CD4-positive, alpha-beta memory T cell (primary cell): ENCODE data around the gene RAB38. TPM values are rescaled to one million over a fixed set of nuclear protein-coding genes. Genes with fewer than 3 reads are reported as not detected.

ENCODE experiments used
- CTCF ChIA-PET: fragments of 350-600 bp; sonication (Branson Sonifier 250); formaldehyde crosslinking; loops from one replicate; lab custom pipeline; 2021; ENCODE audit warnings: inconsistent platforms; ENCODE audit not compliant: partially characterized antibody; lab: Charles Lee
- POLR2A ChIA-PET: fragments of 350-600 bp; sonication (Branson Sonifier 250); formaldehyde crosslinking; loops from one replicate; lab custom pipeline; 2021; ENCODE audit not compliant: partially characterized antibody; lab: Charles Lee
- DNase-seq, 5 donors: peaks; one replicate each; pipeline versions ENCODE4 v3.0.0 to v3.0.0-alpha.2; 2020 to 2022; ENCODE audit warnings: mixed read lengths in 1 of 5
- H3K27ac ChIP-seq: one replicate; pipeline ENCODE4 v1.7.0; 2013; ENCODE audit warnings: low read depth, low read length
- H3K27me3 ChIP-seq: 2 replicates; pipeline ENCODE4 v1.7.0; 2013; ENCODE audit warnings: mild to moderate bottlenecking, low read length, moderate library complexity; ENCODE audit not compliant: insufficient read depth
- H3K36me3 ChIP-seq: 2 replicates; pipeline ENCODE4 v1.7.0; 2013; ENCODE audit warnings: mild to moderate bottlenecking, low read length, moderate library complexity; ENCODE audit not compliant: insufficient read depth
- H3K4me1 ChIP-seq: 2 replicates; pipeline ENCODE4 v1.7.0; 2013; ENCODE audit warnings: mild to moderate bottlenecking, low read length, moderate library complexity; ENCODE audit not compliant: insufficient read depth
- H3K4me3 ChIP-seq, 2 donors: one replicate each; pipeline ENCODE4 v1.7.0; 2013; ENCODE audit warnings: low read length in 2 of 2, mild to moderate bottlenecking in 1 of 2
- H3K9me3 ChIP-seq, 2 donors: one replicate each; pipeline ENCODE4 v1.7.0; 2013; ENCODE audit warnings: low read length in 2 of 2, control low read depth in 1 of 2; ENCODE audit not compliant: control insufficient read depth in 1 of 2
- H3K27ac Mint-ChIP-seq, 7 donors: one replicate each; pipeline ENCODE4 v1.8.0; 2020 to 2021; ENCODE audit warnings: mixed read lengths in 7 of 7, mild to moderate bottlenecking in 6 of 7, inconsistent platforms in 3 of 7, moderate library complexity in 3 of 7
- H3K27me3 Mint-ChIP-seq, 2 donors: one replicate each; pipeline ENCODE4 v1.8.0; 2020 to 2021; ENCODE audit warnings: mixed read lengths in 2 of 2
- H3K36me3 Mint-ChIP-seq, 2 donors: one replicate each; pipeline ENCODE4 v1.8.0; 2020 to 2021; ENCODE audit warnings: mixed read lengths in 2 of 2, inconsistent platforms in 1 of 2, mild to moderate bottlenecking in 1 of 2
- H3K4me1 Mint-ChIP-seq, 4 donors: one replicate each; pipeline ENCODE4 v1.8.0; 2020 to 2021; ENCODE audit warnings: mixed read lengths in 4 of 4, mild to moderate bottlenecking in 1 of 4
- H3K4me3 Mint-ChIP-seq, 8 donors: one replicate each; pipeline ENCODE4 v1.8.0; 2020 to 2021; ENCODE audit warnings: mixed read lengths in 8 of 8, mild to moderate bottlenecking in 7 of 8, moderate library complexity in 6 of 8, inconsistent platforms in 3 of 8
- H3K9me3 Mint-ChIP-seq, 8 donors: one replicate each; pipeline ENCODE4 v1.8.0; 2020 to 2021; ENCODE audit warnings: mixed read lengths in 8 of 8, mild to moderate bottlenecking in 5 of 8, inconsistent platforms in 3 of 8, moderate library complexity in 1 of 8
- intact Hi-C: fragments of 100-400 bp; cut with micrococcal nuclease; formaldehyde crosslinking; loops from one replicate; pipeline ENCODE4 v1.15.1; 2023
- polyA plus RNA-seq, 2 donors: library from polyadenylated mRNA; unstranded; fragments of 300-500 nt; fragmentation: Illumina TruSeq; gene quantifications; one replicate each; pipeline ENCODE4 v1.2.3, GENCODE V29; 2021
- total RNA-seq, 2 experiments: library from RNA; stranded (reverse); gene quantifications; one replicate each; pipeline ENCODE4 v1.2.3, GENCODE V29; 2021

Gene RAB38
- total and polyA plus RNA-seq, 4 experiments from 2014 or later = 0.30 to 1.0 (median 0.56) TPM

GRCh38 chr11:88202498-88202897 is 27.3 kb upstream of the RAB38 start:
- CTCF ChIA-PET = no interaction called here
- H3K36me3 Mint-ChIP-seq = peaks cover 2 to 5% of the 10 kb centered on the region in 2 donors
- H3K9me3 ChIP-seq = no peaks in the 10 kb centered on the region
- POLR2A ChIA-PET = no interaction called here
- H3K27me3 ChIP-seq = no peaks in the 10 kb centered on the region
- H3K27ac ChIP-seq = no peak overlapping the region
- intact Hi-C loops = no loop called here
- no peaks in the 10 kb centered on the region for H3K4me1 Mint-ChIP-seq
- no peak overlapping the region for H3K4me3 Mint-ChIP-seq
- no peaks in the 10 kb centered on the region for H3K36me3 ChIP-seq
- H3K4me1 ChIP-seq = no peaks in the 10 kb centered on the region
- peaks cover 0 to 10% (median 6%) of the 10 kb centered on the region in 8 donors for H3K9me3 Mint-ChIP-seq
- H3K4me3 ChIP-seq = no peak overlapping the region
- peaks cover 0 to 5% of the 10 kb centered on the region in 2 donors for H3K27me3 Mint-ChIP-seq
- H3K27ac Mint-ChIP-seq = no peak overlapping the region
- DNase-seq = no peak

GRCh38 chr11:88196393-88196792 is 21.1 kb upstream of the RAB38 start:
- peaks cover 8 to 42% (median 30%) of the 10 kb centered on the region in 8 donors for H3K9me3 Mint-ChIP-seq

GRCh38 chr11:88195908-88196307 is 20.7 kb upstream of the RAB38 start:
- H3K4me3 Mint-ChIP-seq = no peak overlapping the region
- H3K4me1 ChIP-seq = no peaks in the 10 kb centered on the region
- intact Hi-C loops = no loop called here
- no peaks in the 10 kb centered on the region for H3K27me3 ChIP-seq
- H3K4me3 ChIP-seq = no peak overlapping the region
- peaks cover 6 to 11% of the 10 kb centered on the region in 2 donors for H3K27me3 Mint-ChIP-seq
- CTCF ChIA-PET = no interaction called here
- H3K27ac ChIP-seq = no peak overlapping the region
- H3K4me1 Mint-ChIP-seq = no peaks in the 10 kb centered on the region
- peaks cover 8 to 42% (median 30%) of the 10 kb centered on the region in 8 donors for H3K9me3 Mint-ChIP-seq
- no peaks in the 10 kb centered on the region for H3K36me3 ChIP-seq
- no peak overlapping the region for H3K27ac Mint-ChIP-seq
- POLR2A ChIA-PET = no interaction called here
- DNase-seq = no peak
- H3K9me3 ChIP-seq = no peaks in the 10 kb centered on the region
- peaks cover 5 to 8% of the 10 kb centered on the region in 2 donors for H3K36me3 Mint-ChIP-seq

More at GRCh38 chr11:88196393-88196792, 21.1 kb upstream of the RAB38 start:
- no peak overlapping the region for H3K27ac Mint-ChIP-seq
- ChIA-PET POLR2A (no interaction called here), CTCF (no interaction called here)
- Histone ChIP-seq H3K27me3 (no peaks in the 10 kb centered on the region), H3K4me1 (no peaks in the 10 kb centered on the region), H3K27ac (no peak overlapping the region), H3K9me3 (no peaks in the 10 kb centered on the region), H3K36me3 (no peaks in the 10 kb centered on the region), H3K4me3 (no peak overlapping the region)
- peaks cover 6 to 11% of the 10 kb centered on the region in 2 donors for H3K27me3 Mint-ChIP-seq
- no peak for DNase-seq
- intact Hi-C loops = no loop called here
- no peaks in the 10 kb centered on the region for H3K4me1 Mint-ChIP-seq
- H3K4me3 Mint-ChIP-seq = no peak overlapping the region
- H3K36me3 Mint-ChIP-seq = peaks cover 5 to 8% of the 10 kb centered on the region in 2 donors

GRCh38 chr11:88194990-88195389 is 19.7 kb upstream of the RAB38 start:
- H3K9me3 Mint-ChIP-seq = peaks cover 8 to 42% (median 30%) of the 10 kb centered on the region in 8 donors
- Histone ChIP-seq H3K4me1 (no peaks in the 10 kb centered on the region), H3K27ac (no peak overlapping the region), H3K36me3 (no peaks in the 10 kb centered on the region), H3K9me3 (no peaks in the 10 kb centered on the region), H3K27me3 (no peaks in the 10 kb centered on the region), H3K4me3 (no peak overlapping the region)
- intact Hi-C loops = no loop called here
- peaks cover 6 to 11% of the 10 kb centered on the region in 2 donors for H3K27me3 Mint-ChIP-seq
- POLR2A ChIA-PET = no interaction called here
- H3K4me1 Mint-ChIP-seq = no peaks in the 10 kb centered on the region
- H3K36me3 Mint-ChIP-seq = peaks cover 5 to 8% of the 10 kb centered on the region in 2 donors
- no peak for DNase-seq
- no peak overlapping the region for H3K4me3 Mint-ChIP-seq
- CTCF ChIA-PET = interaction anchor here (0.9 kb wide), 1 partner anchor 284 kb away, joined by 3 read pairs; no protein-coding TSS in a partner anchor
- no peak overlapping the region for H3K27ac Mint-ChIP-seq

GRCh38 chr11:88193278-88193677 is 18.0 kb upstream of the RAB38 start:
- intact Hi-C loops = no loop called here
- Mint-ChIP-seq H3K4me1 (no peaks in the 10 kb centered on the region), H3K36me3 (peaks cover 5 to 8% of the 10 kb centered on the region in 2 donors), H3K4me3 (no peak overlapping the region), H3K27ac (no peak overlapping the region), H3K9me3 (peaks cover 8 to 38% (median 30%) of the 10 kb centered on the region in 8 donors), H3K27me3 (peaks cover 6 to 9% of the 10 kb centered on the region in 2 donors)
- Histone ChIP-seq H3K4me1 (no peaks in the 10 kb centered on the region), H3K36me3 (no peaks in the 10 kb centered on the region), H3K4me3 (no peak overlapping the region), H3K27me3 (no peaks in the 10 kb centered on the region), H3K27ac (no peak overlapping the region), H3K9me3 (no peaks in the 10 kb centered on the region)
- POLR2A ChIA-PET = no interaction called here
- CTCF ChIA-PET = no interaction called here
- DNase-seq = no peak

GRCh38 chr11:88188932-88189253 is 13.7 kb upstream of the RAB38 start:
- intact Hi-C loops = no loop called here
- H3K4me1 ChIP-seq = no peaks in the 10 kb centered on the region
- peaks cover 0 to 2% of the 10 kb centered on the region in 2 donors for H3K27me3 Mint-ChIP-seq
- no peak overlapping the region for H3K4me3 Mint-ChIP-seq
- H3K27me3 ChIP-seq = no peaks in the 10 kb centered on the region
- H3K27ac ChIP-seq = no peak overlapping the region
- peaks cover 0 to 16% (median under 1%) of the 10 kb centered on the region in 8 donors for H3K9me3 Mint-ChIP-seq
- ChIA-PET POLR2A (no interaction called here), CTCF (no interaction called here)
- no peaks in the 10 kb centered on the region for H3K9me3 ChIP-seq
- DNase-seq = no peak
- no peaks in the 10 kb centered on the region for H3K4me1 Mint-ChIP-seq
- no peak overlapping the region for H3K4me3 ChIP-seq
- H3K27ac Mint-ChIP-seq = no peak overlapping the region
- peaks cover 0 to 9% of the 10 kb centered on the region in 2 donors for H3K36me3 Mint-ChIP-seq
- no peaks in the 10 kb centered on the region for H3K36me3 ChIP-seq

- H3K36me3 ChIP-seq = no peaks in the 10 kb centered on the region
- Mint-ChIP-seq H3K27ac (no peak overlapping the region), H3K9me3 (peaks cover 0 to 12% (median under 1%) of the 10 kb centered on the region in 8 donors), H3K27me3 (peaks cover 2% of the 10 kb centered on the region in 2 donors), H3K4me1 (no peaks in the 10 kb centered on the region), H3K4me3 (no peak overlapping the region), H3K36me3 (peaks cover 0 to 9% of the 10 kb centered on the region in 2 donors)
- H3K4me1 ChIP-seq = no peaks in the 10 kb centered on the region
- intact Hi-C loops = no loop called here
- ChIA-PET CTCF (no interaction called here), POLR2A (no interaction called here)
- H3K9me3 ChIP-seq = no peaks in the 10 kb centered on the region
- no peak for DNase-seq
- H3K27me3 ChIP-seq = no peaks in the 10 kb centered on the region
- no peak overlapping the region for H3K27ac ChIP-seq
- no peak overlapping the region for H3K4me3 ChIP-seq
Measured at GRCh38 chr11:88188251-88188931, 13.1 kb upstream of the RAB38 start.
